ENCODE data around the gene ILF3. TPM values are rescaled to one million over a fixed set of nuclear protein-coding genes. Genes with fewer than 3 reads are reported as not detected.
A peak's percentile ranks its signal among the peaks of the same experiment; 100 is the strongest.

The ILF3 gene
- total RNA-seq, 2 experiments from 2014 or later = 464 to 491 TPM

DNA sequence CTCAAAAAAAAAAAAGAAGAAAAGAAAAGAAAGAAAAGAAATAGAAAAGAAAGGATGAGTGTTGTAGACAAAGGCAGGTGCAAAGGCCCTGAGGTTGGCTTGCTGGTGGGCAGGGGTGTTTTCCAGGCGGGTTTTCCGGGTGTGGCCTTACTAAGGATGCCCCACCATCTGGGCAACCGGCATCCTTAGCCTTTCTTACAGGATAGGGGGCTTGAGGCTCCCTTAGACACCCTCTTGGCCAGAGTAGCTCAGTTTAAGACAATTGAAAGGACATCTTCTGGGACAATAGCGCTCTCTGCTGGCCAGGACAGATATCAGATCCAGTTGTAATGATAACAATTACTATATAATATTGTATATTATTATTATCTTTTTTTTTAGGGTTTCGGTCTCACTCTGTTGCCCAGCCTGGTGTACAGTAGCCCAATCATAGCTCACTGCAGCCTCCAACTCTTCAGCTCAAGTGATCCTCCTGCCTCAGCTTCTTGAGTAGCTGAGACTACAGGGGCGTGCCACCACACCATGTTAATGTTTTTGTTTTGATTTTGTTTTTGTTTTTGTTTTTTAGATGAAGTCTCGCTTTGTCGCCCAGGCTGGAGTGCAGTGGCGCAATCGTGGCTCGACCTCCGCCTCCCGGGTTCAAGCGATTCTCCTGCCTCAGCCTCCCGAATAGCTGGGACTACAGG, 45.6 kb downstream of the ILF3 start:
- H3K9me3 Mint-ChIP-seq = no peaks in the 10 kb centered on the region
- intact Hi-C loops (cut with DNase I, micrococcal nuclease) = loop anchor here (1.0 to 5.0 kb wide), 7 partner anchors 45 to 297 kb away; partner anchors contain the start of genes ILF3 (in 2 of the 2) and CDC37 (in 1 of the 2)
- peaks cover 3% of the 10 kb centered on the region for H3K36me3 Mint-ChIP-seq (ENCODE audit: low read depth)
- ChIA-PET CTCF (interaction anchor here (0.6 to 4.5 kb wide), 18 partner anchors 15 to 208 kb away, joined by 3 to 50 read pairs (median 3); partner anchors contain the start of genes CDKN2D and DNM2), POLR2A (interaction anchor here (0.8 to 3.8 kb wide), 4 partner anchors 18 to 119 kb away, joined by 4 to 34 read pairs (median 4); partner anchors contain the start of gene DNM2)
- no peak overlapping the region for H3K4me3 ChIP-seq (ENCODE audit: low read length)
- no peak overlapping the region for H3K27ac Mint-ChIP-seq
- no peaks in the 10 kb centered on the region for H3K9me3 ChIP-seq (ENCODE audit: control insufficient read depth in 1 of 2, insufficient read depth in 1 of 2, low read length in 2 of 2)
- H3K27me3 Mint-ChIP-seq = peaks cover 18% of the 10 kb centered on the region
- peak; percentile 46 to 83 (median 64) for DNase-seq
- H3K4me1 Mint-ChIP-seq (ENCODE audit: low read depth) = peaks cover 30% of the 10 kb centered on the region
- H3K27me3 ChIP-seq (ENCODE audit: control insufficient read depth in 1 of 2, insufficient read depth in 2 of 2, low read length in 2 of 2) = peaks cover 0 to 7% of the 10 kb centered on the region in 2 experiments
- no peak overlapping the region for H3K27ac ChIP-seq (ENCODE audit: low read depth in 1 of 2, low read length in 2 of 2)
- TF ChIP-seq, protein P1, sequence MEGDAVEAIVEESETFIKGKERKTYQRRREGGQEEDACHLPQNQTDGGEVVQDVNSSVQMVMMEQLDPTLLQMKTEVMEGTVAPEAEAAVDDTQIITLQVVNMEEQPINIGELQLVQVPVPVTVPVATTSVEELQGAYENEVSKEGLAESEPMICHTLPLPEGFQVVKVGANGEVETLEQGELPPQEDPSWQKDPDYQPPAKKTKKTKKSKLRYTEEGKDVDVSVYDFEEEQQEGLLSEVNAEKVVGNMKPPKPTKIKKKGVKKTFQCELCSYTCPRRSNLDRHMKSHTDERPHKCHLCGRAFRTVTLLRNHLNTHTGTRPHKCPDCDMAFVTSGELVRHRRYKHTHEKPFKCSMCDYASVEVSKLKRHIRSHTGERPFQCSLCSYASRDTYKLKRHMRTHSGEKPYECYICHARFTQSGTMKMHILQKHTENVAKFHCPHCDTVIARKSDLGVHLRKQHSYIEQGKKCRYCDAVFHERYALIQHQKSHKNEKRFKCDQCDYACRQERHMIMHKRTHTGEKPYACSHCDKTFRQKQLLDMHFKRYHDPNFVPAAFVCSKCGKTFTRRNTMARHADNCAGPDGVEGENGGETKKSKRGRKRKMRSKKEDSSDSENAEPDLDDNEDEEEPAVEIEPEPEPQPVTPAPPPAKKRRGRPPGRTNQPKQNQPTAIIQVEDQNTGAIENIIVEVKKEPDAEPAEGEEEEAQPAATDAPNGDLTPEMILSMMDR (IDR thresholded peaks at IDR 0.05) = peak; percentile 70
- no peak for ATAC-seq (ENCODE audit: poor library complexity)
- H3K4me1 ChIP-seq (ENCODE audit: insufficient read depth, low read length) = peaks cover 33% of the 10 kb centered on the region
- H3K36me3 ChIP-seq (ENCODE audit: insufficient read depth, low read length) = no peaks in the 10 kb centered on the region
- H3K4me3 Mint-ChIP-seq = peak overlapping the region; percentile 11

DNA sequence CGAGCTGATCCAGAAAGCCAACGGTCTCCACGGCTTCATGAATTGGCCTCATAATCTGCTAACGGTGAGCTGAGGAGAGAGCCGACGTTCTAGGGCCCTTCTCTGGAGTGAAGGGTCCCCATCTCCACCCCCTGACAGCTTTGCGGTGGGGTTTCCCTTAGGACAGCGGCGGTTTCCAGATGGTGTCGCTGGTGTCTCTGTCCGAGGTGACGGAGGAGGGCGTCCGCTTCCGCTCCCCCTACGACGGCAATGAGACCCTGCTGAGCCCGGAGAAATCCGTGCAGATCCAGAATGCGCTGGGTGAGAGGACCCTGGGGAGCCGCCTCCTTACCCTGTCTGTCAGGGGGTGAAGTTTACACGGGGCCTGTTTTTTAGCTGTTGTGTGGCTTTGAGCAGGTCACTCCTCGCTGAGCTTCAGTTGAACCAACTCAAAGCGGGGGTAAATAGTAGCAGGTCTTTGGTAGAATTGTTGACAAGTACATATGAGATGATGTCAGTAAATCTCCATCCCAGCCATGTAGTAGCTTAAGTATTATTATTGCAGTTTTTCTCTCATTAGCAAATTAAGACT, 47.9 kb downstream of the ILF3 start:
- no peaks in the 10 kb centered on the region for H3K9me3 ChIP-seq (ENCODE audit: control insufficient read depth in 1 of 2, insufficient read depth in 1 of 2, low read length in 2 of 2)
- no peak overlapping the region for H3K27ac ChIP-seq (ENCODE audit: low read depth in 1 of 2, low read length in 2 of 2)
- peaks cover 1% of the 10 kb centered on the region for H3K36me3 ChIP-seq (ENCODE audit: insufficient read depth, low read length)
- Mint-ChIP-seq H3K36me3 (ENCODE audit: low read depth) (no peaks in the 10 kb centered on the region), H3K4me3 (peak overlapping the region; percentile 90), H3K9me3 (no peaks in the 10 kb centered on the region), H3K4me1 (ENCODE audit: low read depth) (peaks cover 13% of the 10 kb centered on the region), H3K27me3 (peaks cover 7% of the 10 kb centered on the region), H3K27ac (peak overlapping the region; percentile 27)
- ATAC-seq (ENCODE audit: poor library complexity) = peak; percentile 13
- peaks cover 19% of the 10 kb centered on the region for H3K4me1 ChIP-seq (ENCODE audit: insufficient read depth, low read length)
- ChIA-PET POLR2A (interaction anchor here (0.6 to 3.8 kb wide), 15 partner anchors 16 to 163 kb away, joined by 3 to 34 read pairs (median 4); partner anchors contain the start of genes CDKN2D, DNM2 and TMED1), CTCF (interaction anchor here (0.6 to 4.5 kb wide), 8 partner anchors 15 to 442 kb away, joined by 3 to 50 read pairs (median 6); partner anchors contain the start of gene DNM2)
- H3K27me3 ChIP-seq (ENCODE audit: control insufficient read depth in 1 of 2, insufficient read depth in 2 of 2, low read length in 2 of 2) = peaks cover 0 to 4% of the 10 kb centered on the region in 2 experiments
- intact Hi-C loops (cut with DNase I, micrococcal nuclease) = loop anchor here (2.0 to 5.0 kb wide), 3 partner anchors 15 to 160 kb away; partner anchors contain the start of gene ILF3 (in 1 of the 2)
- DNase-seq = peak in 2 of 14 experiments; percentile 27 to 44
- H3K4me3 ChIP-seq (ENCODE audit: low read length) = peak overlapping the region; percentile 99
- TF ChIP-seq, protein P1 (IDR thresholded peaks at IDR 0.05) = no peak

GRCh38 chr19:10706990-10707389, 52.8 kb downstream of the ILF3 start:
- Mint-ChIP-seq H3K27me3 (no peaks in the 10 kb centered on the region), H3K27ac (no peak overlapping the region), H3K4me1 (ENCODE audit: low read depth) (peaks cover 3% of the 10 kb centered on the region), H3K36me3 (ENCODE audit: low read depth) (peaks cover 6% of the 10 kb centered on the region), H3K9me3 (no peaks in the 10 kb centered on the region), H3K4me3 (no peak overlapping the region)
- Histone ChIP-seq H3K4me3 (ENCODE audit: low read length) (no peak overlapping the region), H3K27me3 (ENCODE audit: control insufficient read depth in 1 of 2, insufficient read depth in 2 of 2, low read length in 2 of 2) (no peaks in the 10 kb centered on the region), H3K36me3 (ENCODE audit: insufficient read depth, low read length) (peaks cover 13% of the 10 kb centered on the region), H3K9me3 (ENCODE audit: control insufficient read depth in 1 of 2, insufficient read depth in 1 of 2, low read length in 2 of 2) (no peaks in the 10 kb centered on the region), H3K27ac (ENCODE audit: low read depth in 1 of 2, low read length in 2 of 2) (no peak overlapping the region), H3K4me1 (ENCODE audit: insufficient read depth, low read length) (peaks cover 4% of the 10 kb centered on the region)
- intact Hi-C loops (cut with DNase I, micrococcal nuclease) = no loop called here
- ATAC-seq (ENCODE audit: poor library complexity) = no peak
- DNase-seq = no peak
- POLR2A ChIA-PET = no interaction called here
- CTCF ChIA-PET = no interaction called here
- TF ChIP-seq, protein P1 (IDR thresholded peaks at IDR 0.05) = no peak

Data from CD4-positive, alpha-beta T cell (primary cell).